Mesenchymal stem cell (in vitro differentiated cells and primary cell): ENCODE results near the gene OR14A16.

Source experiments
- DNase-seq: peaks from one replicate; pipeline ENCODE4 v3.0.0-alpha.2; 2013
- H2AFZ ChIP-seq: one replicate; pipeline ENCODE4 v1.6.1; 2013; ENCODE audit warnings: low read depth, mild to moderate bottlenecking, control low read depth, inconsistent platforms, low read length, moderate library complexity
- H2AK5ac ChIP-seq: 2 replicates; pipeline ENCODE4 v1.6.1; 2013; ENCODE audit warnings: low read length, moderate library complexity, mild to moderate bottlenecking, inconsistent platforms; ENCODE audit not compliant: severe bottlenecking
- H2BK120ac ChIP-seq: one replicate; pipeline ENCODE4 v1.6.1; 2013; ENCODE audit warnings: low read depth, mild to moderate bottlenecking, inconsistent platforms, low read length, moderate library complexity
- H2BK12ac ChIP-seq, 2 experiments: one replicate each; pipeline ENCODE4 v1.6.1; 2013; ENCODE audit warnings: inconsistent platforms in 2 of 2, low read length in 2 of 2, mild to moderate bottlenecking in 2 of 2, moderate library complexity in 2 of 2, control low read depth in 1 of 2
- H2BK15ac ChIP-seq: one replicate; pipeline ENCODE4 v1.6.1; 2013; ENCODE audit warnings: mild to moderate bottlenecking, low read depth, inconsistent platforms; ENCODE audit not compliant: poor library complexity, severe bottlenecking
- H2BK5ac ChIP-seq: 2 replicates; pipeline ENCODE4 v1.6.1; 2013; ENCODE audit warnings: low read depth, mild to moderate bottlenecking, low read length, control low read depth, inconsistent platforms; ENCODE audit not compliant: poor library complexity, severe bottlenecking
- H3K14ac ChIP-seq, 2 experiments: one replicate each; pipeline ENCODE4 v1.6.1; 2013; ENCODE audit warnings: inconsistent platforms in 2 of 2, low read length in 2 of 2, control low read depth in 1 of 2, mild to moderate bottlenecking in 1 of 2, moderate library complexity in 1 of 2
- H3K18ac ChIP-seq, 2 experiments: one replicate each; pipeline ENCODE4 v1.6.1; 2013; ENCODE audit warnings: inconsistent platforms in 2 of 2, low read length in 2 of 2, control low read depth in 1 of 2, low read depth in 1 of 2, mild to moderate bottlenecking in 1 of 2
- H3K23ac ChIP-seq, 2 experiments: one replicate each; pipeline ENCODE4 v1.6.1; 2013; ENCODE audit warnings: inconsistent platforms in 2 of 2, low read length in 2 of 2, mild to moderate bottlenecking in 2 of 2, moderate library complexity in 2 of 2, control low read depth in 1 of 2
- H3K27ac ChIP-seq: 2 replicates; pipeline ENCODE4 v1.5.1; 2013; ENCODE audit warnings: mild to moderate bottlenecking, moderate library complexity, low read length, control low read depth, inconsistent platforms; ENCODE audit not compliant: poor library complexity, severe bottlenecking
- H3K27me3 ChIP-seq, 2 experiments: 2 replicates each; pipeline versions ENCODE4 v1.6.1 to v1.7.0; 2013; ENCODE audit warnings: low read length in 2 of 2, mild to moderate bottlenecking in 2 of 2, moderate library complexity in 2 of 2, control low read depth in 1 of 2, inconsistent platforms in 1 of 2; ENCODE audit not compliant: control insufficient read depth in 1 of 2, insufficient read depth in 1 of 2
- H3K36me3 ChIP-seq, 2 experiments: 2 replicates each; pipeline versions ENCODE4 v1.6.1 to v1.7.0; 2013; ENCODE audit warnings: low read length in 2 of 2, control low read depth in 1 of 2, inconsistent platforms in 1 of 2, low read depth in 1 of 2, mild to moderate bottlenecking in 1 of 2; ENCODE audit not compliant: insufficient read depth in 2 of 2, control insufficient read depth in 1 of 2
- H3K4ac ChIP-seq, 2 experiments: one replicate each; pipeline ENCODE4 v1.6.1; 2013; ENCODE audit warnings: inconsistent platforms in 2 of 2, low read length in 2 of 2, mild to moderate bottlenecking in 2 of 2, moderate library complexity in 2 of 2, control low read depth in 1 of 2, low read depth in 1 of 2
- H3K4me1 ChIP-seq: 2 replicates; pipeline ENCODE4 v1.6.1; 2013; ENCODE audit warnings: low read depth, low read length, control low read depth; ENCODE audit not compliant: control insufficient read depth, insufficient read depth
- H3K4me2 ChIP-seq: 2 replicates; pipeline ENCODE4 v1.6.1; 2013; ENCODE audit warnings: low read length, mild to moderate bottlenecking, inconsistent platforms; ENCODE audit not compliant: poor library complexity, severe bottlenecking
- H3K4me3 ChIP-seq, 2 experiments: 2 replicates each; pipeline versions ENCODE4 v1.5.1 to v1.7.0; 2013; ENCODE audit warnings: low read length in 2 of 2, mild to moderate bottlenecking in 2 of 2, control low read depth in 1 of 2, low read depth in 1 of 2; ENCODE audit not compliant: insufficient read depth in 1 of 2
- H3K79me1 ChIP-seq: replicated peaks from 2 replicates; pipeline ENCODE4 v1.6.1; 2013; ENCODE audit warnings: mild to moderate bottlenecking, control low read depth, low read length, inconsistent platforms; ENCODE audit not compliant: poor library complexity, severe bottlenecking
- H3K9ac ChIP-seq: 2 replicates; pipeline ENCODE4 v1.7.0; 2013; ENCODE audit warnings: mild to moderate bottlenecking, low read length, moderate library complexity
- H3K9me3 ChIP-seq: 2 replicates; pipeline ENCODE4 v1.7.0; 2013; ENCODE audit warnings: mild to moderate bottlenecking, low read length; ENCODE audit not compliant: control insufficient read depth
- H4K8ac ChIP-seq: one replicate; pipeline ENCODE4 v1.6.1; 2013; ENCODE audit warnings: inconsistent platforms, mild to moderate bottlenecking, low read length, moderate library complexity
- H4K91ac ChIP-seq: one replicate; pipeline ENCODE4 v1.6.1; 2013; ENCODE audit warnings: mild to moderate bottlenecking, low read length, inconsistent platforms
- WGBS: methylation state at CpG from one replicate; pipeline ENCODE4 v1.1.7; 2013; ENCODE audit warnings: mixed read lengths; 5-methylcytosine and 5-hydroxymethylcytosine counted together

The OR14A16 gene

DNA sequence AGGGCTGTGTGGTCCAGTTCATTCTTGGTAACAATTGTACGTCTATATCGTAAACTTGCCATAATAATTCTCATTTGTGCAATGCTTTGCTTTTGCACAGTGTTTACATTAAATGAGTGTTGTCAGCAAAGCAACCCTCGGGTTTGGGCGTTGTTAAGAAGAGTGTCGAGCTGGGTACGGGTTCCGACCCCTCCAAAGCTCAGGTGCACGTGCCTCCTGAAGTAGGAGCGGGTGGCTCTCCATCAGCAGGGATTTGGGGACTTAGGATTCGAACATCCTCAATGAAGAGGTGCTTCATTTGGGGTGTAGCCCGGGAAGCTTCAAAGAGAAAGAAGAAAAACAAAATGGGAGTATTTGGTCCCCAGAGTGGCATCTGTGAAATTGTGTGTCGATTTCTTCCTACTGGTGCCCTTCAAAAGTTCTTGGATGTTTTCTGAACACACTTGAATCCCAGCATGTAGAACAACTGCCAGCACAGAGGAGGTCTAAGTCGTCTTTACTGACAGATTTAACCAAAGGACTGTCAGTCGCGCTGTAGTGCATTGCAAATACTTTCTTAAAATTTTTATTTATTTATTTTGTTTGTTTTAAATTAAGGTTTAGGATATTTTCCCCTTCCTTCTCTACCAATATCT, 34.2 kb upstream of the OR14A16 start:
- Histone ChIP-seq H2BK120ac (no peak overlapping the region), H3K4ac (no peak overlapping the region), H2BK12ac (no peak overlapping the region), H3K23ac (no peak overlapping the region), H3K4me1 (peaks cover 12% of the 10 kb centered on the region), H2BK5ac (no peak overlapping the region), H4K8ac (no peak overlapping the region), H3K27ac (no peak overlapping the region), H3K4me2 (peak overlapping the region; percentile 93), H3K14ac (no peak overlapping the region), H3K27me3 (no peaks in the 10 kb centered on the region), H3K18ac (no peak overlapping the region), H3K79me1 (peaks cover 2% of the 10 kb centered on the region), H2AFZ (no peak overlapping the region), H2BK15ac (no peak overlapping the region), H3K4me3 (peak overlapping the region; percentile 68 to 72), H2AK5ac (no peak overlapping the region), H3K36me3 (no peaks in the 10 kb centered on the region), H4K91ac (no peak overlapping the region), H3K9ac (peak overlapping the region; percentile 29), H3K9me3 (no peaks in the 10 kb centered on the region)
- 68% methylated on average over 12 of the region's 15 CpGs for WGBS
- peak; percentile 0 for DNase-seq

DNA sequence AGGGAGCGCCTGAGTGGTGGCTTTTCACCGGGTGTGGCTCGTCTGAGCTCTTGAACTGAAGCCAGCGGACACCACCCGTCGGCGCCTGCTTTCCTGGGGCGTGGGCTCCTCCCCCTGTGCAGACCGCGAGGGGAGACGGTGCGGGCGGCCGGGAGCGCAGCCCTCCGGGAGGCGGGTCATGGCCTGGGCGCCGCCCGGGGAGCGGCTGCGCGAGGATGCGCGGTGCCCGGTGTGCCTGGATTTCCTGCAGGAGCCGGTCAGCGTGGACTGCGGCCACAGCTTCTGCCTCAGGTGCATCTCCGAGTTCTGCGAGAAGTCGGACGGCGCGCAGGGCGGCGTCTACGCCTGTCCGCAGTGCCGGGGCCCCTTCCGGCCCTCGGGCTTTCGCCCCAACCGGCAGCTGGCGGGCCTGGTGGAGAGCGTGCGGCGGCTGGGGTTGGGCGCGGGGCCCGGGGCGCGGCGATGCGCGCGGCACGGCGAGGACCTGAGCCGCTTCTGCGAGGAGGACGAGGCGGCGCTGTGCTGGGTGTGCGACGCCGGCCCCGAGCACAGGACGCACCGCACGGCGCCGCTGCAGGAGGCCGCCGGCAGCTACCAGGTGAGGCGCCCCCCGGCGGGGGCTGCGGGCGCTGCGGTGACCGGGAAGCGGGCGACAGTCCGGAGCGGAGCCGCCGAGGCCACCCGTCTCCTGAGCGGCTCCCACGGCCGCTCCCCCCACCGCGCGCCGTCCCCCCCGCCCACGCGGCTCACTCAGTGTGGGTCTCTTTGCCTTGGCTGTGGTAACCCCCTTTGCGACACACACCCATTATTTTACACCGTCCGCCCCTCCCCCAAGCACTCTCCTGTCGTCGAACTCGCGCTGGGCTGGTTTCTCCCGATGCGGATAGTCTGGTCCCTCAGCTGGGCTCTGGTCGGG, 33.4 kb upstream of the OR14A16 start, which contains the start of gene TRIM58:
TRIM58 (plus strand) TSS at position 119 of the 916 bp plus-strand sequence; CDS start at position 179, 60 bp downstream.
- Histone ChIP-seq H4K91ac (no peak within 1 kb of the TSS), H2BK120ac (no peak within 1 kb of the TSS), H3K9ac (peak within 1 kb of the TSS; percentile 29), H3K79me1 (peaks cover 2% of the 10 kb centered on the region), H3K9me3 (no peaks in the 10 kb centered on the region), H2BK15ac (no peak within 1 kb of the TSS), H3K23ac (no peak within 1 kb of the TSS), H2BK5ac (no peak within 1 kb of the TSS), H2BK12ac (no peak within 1 kb of the TSS), H3K18ac (no peak within 1 kb of the TSS), H3K4me3 (peak within 1 kb of the TSS; percentile 68 to 72), H3K4me1 (peaks cover 12% of the 10 kb centered on the region), H3K27me3 (no peaks in the 10 kb centered on the region), H3K4me2 (peak within 1 kb of the TSS; percentile 93), H2AK5ac (no peak within 1 kb of the TSS), H2AFZ (peak within 1 kb of the TSS; percentile 63), H4K8ac (peak within 1 kb of the TSS; percentile 9), H3K14ac (no peak within 1 kb of the TSS), H3K36me3 (no peaks in the 10 kb centered on the region), H3K27ac (no peak within 1 kb of the TSS), H3K4ac (no peak within 1 kb of the TSS)
- WGBS: 4% methylated on average over 59 of the region's 109 CpGs
- DNase-seq: peak; percentile 13

DNA sequence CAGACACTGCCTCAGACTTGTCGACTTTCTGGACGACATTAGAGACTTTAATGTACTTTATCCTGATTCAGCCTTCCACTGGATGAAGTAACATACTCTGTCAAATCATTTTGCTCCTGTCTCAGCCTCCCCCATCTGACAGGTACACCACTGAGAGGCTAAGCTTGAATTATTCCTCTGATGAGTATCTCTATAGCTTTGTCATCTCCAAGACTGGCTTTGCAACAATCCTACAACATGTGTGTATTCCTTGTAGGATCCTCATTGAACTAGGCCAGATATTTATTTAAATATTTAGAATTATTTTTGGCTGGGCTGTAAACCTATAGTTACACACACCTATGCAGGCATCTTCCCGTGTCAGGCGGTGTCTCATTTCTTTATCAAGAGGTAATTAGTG, 32.0 kb upstream of the OR14A16 start:
- no peak overlapping the region for H3K18ac ChIP-seq
- H2BK5ac ChIP-seq: no peak overlapping the region
- no peak overlapping the region for H3K4me3 ChIP-seq
- no peak overlapping the region for H2BK12ac ChIP-seq
- no peaks in the 10 kb centered on the region for H3K36me3 ChIP-seq
- H3K4ac ChIP-seq: no peak overlapping the region
- H2AFZ ChIP-seq: no peak overlapping the region
- H3K9ac ChIP-seq: no peak overlapping the region
- H4K8ac ChIP-seq: no peak overlapping the region
- no peak overlapping the region for H2BK15ac ChIP-seq
- H4K91ac ChIP-seq: no peak overlapping the region
- H3K4me2 ChIP-seq: no peak overlapping the region
- no peak overlapping the region for H3K14ac ChIP-seq
- no peaks in the 10 kb centered on the region for H3K27me3 ChIP-seq
- H3K79me1 ChIP-seq: peaks cover 2% of the 10 kb centered on the region
- DNase-seq: no peak
- peaks cover 12% of the 10 kb centered on the region for H3K4me1 ChIP-seq
- H3K23ac ChIP-seq: no peak overlapping the region
- H3K9me3 ChIP-seq: peaks cover 4% of the 10 kb centered on the region
- no peak overlapping the region for H2BK120ac ChIP-seq
- 85% methylated on average over 4 of the region's 4 CpGs for WGBS
- H2AK5ac ChIP-seq: no peak overlapping the region
- no peak overlapping the region for H3K27ac ChIP-seq

DNA sequence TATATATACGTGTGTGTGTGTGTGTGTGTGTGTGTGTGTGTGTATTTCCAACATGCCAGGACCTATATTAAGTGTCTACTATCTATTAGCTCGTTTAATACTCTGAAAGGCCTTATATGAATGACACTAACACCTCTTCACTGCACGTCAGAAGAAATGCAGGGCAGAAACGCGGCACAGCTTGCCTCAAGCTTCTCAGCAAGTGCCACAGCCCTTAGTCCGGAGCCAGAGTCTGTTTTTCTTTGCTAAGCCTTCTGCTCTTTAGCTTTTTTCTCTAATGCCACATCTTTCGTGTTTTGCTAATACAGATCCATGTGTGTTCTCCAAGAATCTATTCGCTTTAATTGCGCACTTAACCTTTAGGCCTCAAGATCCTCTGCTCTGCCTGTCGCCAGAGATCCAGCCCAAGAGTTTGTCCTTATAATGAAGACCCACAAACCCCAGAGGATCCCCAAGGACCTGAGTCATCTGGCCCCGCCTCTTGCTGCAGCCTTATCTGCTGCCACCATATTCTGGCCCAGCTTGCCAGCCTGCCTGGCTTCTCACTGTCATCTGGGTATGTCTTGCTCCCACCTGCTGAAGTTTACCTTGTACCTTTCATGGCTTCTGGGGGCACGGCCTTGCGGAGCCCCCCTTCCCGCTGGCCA, 31.1 kb upstream of the OR14A16 start:
- 76% methylated on average over 13 of the region's 14 CpGs for WGBS
- H3K23ac ChIP-seq: no peak overlapping the region
- no peak overlapping the region for H3K14ac ChIP-seq
- no peak overlapping the region for H2BK15ac ChIP-seq
- H3K18ac ChIP-seq: no peak overlapping the region
- H2BK120ac ChIP-seq: no peak overlapping the region
- H3K9ac ChIP-seq: no peak overlapping the region
- H2BK5ac ChIP-seq: no peak overlapping the region
- H3K4ac ChIP-seq: no peak overlapping the region
- no peaks in the 10 kb centered on the region for H3K27me3 ChIP-seq
- no peak overlapping the region for H3K4me3 ChIP-seq
- peaks cover 2% of the 10 kb centered on the region for H3K79me1 ChIP-seq
- H3K36me3 ChIP-seq: no peaks in the 10 kb centered on the region
- H3K27ac ChIP-seq: no peak overlapping the region
- H4K91ac ChIP-seq: no peak overlapping the region
- peaks cover 4% of the 10 kb centered on the region for H3K9me3 ChIP-seq
- H2AK5ac ChIP-seq: no peak overlapping the region
- H2BK12ac ChIP-seq: no peak overlapping the region
- no peak for DNase-seq
- no peak overlapping the region for H4K8ac ChIP-seq
- H3K4me2 ChIP-seq: no peak overlapping the region
- H3K4me1 ChIP-seq: peaks cover 12% of the 10 kb centered on the region
- H2AFZ ChIP-seq: no peak overlapping the region
